VCaP (cell line): ENCODE results near the gene ALPL.
"Not testable (repeated sequence)": the region's sequence is repeated elsewhere in the genome, so short reads cannot be mapped to it uniquely, and the experiment has no call there.

Experiments
- H3K27ac ChIP-seq: fragments of 450-650 bp; 2 replicates; pipeline ENCODE4 v1.5.1; 2017
- TF ChIP-seq, protein P1 (sequence below): fragments of 450-650 bp; conservative IDR thresholded peaks from 2 replicates; pipeline ENCODE4 v1.5.1; 2017; ENCODE audit warnings: mild to moderate bottlenecking, moderate library complexity

Gene ALPL

DNA sequence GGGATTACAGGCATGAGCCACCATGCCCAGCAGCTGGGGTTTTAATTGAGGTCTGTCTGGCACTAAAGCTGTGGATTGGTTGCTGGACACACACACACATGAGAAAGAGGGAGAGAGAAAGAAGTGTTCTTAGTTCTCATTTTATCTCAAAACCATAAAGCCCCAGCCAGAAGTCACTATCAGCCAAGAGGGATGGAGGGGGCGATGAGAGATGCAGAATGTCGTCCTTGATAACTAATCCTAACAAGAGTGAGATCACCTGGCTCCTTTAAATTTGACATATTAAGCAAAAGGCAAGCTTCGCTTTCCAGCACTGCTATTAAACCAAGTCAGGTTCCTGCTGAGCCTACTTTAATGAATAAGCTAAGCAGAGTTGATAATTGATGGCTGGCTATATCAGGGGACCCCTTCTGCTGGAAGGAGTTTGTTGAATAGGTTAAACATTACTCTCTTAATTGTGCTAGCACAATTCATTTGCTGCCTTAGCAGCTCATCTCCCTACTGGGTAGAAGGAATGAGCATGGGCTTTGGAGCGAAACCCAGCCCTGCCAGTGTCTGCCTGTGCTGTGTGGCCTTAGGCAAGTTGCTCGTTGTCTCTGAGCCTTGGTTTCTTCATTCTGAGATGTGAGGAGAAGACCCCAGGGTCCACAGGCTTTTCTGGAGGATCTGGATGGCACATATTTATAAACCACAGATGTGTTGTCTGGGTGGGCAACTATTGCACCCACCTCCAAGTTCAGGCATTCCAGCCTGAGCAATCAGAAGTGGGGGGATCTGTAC is 50.8 kb downstream of the ALPL start:
- H3K27ac ChIP-seq = no peak overlapping the region
- TF ChIP-seq, protein P1, sequence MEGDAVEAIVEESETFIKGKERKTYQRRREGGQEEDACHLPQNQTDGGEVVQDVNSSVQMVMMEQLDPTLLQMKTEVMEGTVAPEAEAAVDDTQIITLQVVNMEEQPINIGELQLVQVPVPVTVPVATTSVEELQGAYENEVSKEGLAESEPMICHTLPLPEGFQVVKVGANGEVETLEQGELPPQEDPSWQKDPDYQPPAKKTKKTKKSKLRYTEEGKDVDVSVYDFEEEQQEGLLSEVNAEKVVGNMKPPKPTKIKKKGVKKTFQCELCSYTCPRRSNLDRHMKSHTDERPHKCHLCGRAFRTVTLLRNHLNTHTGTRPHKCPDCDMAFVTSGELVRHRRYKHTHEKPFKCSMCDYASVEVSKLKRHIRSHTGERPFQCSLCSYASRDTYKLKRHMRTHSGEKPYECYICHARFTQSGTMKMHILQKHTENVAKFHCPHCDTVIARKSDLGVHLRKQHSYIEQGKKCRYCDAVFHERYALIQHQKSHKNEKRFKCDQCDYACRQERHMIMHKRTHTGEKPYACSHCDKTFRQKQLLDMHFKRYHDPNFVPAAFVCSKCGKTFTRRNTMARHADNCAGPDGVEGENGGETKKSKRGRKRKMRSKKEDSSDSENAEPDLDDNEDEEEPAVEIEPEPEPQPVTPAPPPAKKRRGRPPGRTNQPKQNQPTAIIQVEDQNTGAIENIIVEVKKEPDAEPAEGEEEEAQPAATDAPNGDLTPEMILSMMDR = no peak

DNA sequence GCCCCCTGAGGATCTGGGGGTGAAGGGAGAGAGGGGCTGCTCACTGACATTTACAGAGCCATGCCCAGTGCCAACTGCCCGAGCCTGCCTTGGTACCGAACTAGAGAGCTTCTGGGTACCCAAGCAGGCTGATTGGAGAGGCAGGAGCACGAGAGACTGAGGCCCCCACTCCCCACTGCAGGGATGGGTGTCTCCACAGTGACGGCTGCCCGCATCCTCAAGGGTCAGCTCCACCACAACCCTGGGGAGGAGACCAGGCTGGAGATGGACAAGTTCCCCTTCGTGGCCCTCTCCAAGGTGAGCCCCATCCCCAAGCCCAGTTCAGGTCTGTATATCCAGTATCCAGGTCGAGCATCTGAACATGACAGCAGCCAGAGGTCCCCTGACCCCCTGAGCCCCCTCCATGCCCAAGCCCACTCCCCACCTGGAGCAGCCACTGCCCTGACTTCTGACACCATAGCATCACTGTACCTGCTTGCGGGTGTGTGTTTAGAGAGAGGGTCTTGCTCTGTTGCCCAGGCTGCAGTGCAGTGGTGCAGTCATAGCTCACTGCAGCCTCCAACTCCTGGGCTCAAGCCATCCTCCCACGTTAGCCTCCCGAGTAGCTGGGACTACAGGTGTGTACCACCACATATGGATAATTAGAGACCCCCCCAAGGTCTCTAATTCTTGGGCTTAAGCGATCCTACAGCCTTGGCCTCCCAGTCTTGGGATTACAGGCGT is 51.9 kb downstream of the ALPL start:
- no peak overlapping the region for H3K27ac ChIP-seq
- TF ChIP-seq, protein P1 = no peak

DNA sequence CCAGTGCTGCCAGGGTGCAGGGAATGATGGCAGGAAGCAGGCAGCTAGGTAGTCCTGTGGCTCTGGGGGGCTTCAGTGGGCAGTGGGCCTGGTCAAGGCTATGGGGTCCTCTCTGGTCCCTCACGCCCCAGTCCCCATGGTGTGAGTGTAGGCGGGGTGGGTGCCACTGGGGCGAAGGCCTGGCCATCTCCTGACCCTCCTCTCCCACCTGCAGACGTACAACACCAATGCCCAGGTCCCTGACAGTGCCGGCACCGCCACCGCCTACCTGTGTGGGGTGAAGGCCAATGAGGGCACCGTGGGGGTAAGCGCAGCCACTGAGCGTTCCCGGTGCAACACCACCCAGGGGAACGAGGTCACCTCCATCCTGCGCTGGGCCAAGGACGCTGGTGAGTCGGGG is 53.7 kb downstream of the ALPL start:
- TF ChIP-seq, protein P1 = no peak
- H3K27ac ChIP-seq = no peak overlapping the region

DNA sequence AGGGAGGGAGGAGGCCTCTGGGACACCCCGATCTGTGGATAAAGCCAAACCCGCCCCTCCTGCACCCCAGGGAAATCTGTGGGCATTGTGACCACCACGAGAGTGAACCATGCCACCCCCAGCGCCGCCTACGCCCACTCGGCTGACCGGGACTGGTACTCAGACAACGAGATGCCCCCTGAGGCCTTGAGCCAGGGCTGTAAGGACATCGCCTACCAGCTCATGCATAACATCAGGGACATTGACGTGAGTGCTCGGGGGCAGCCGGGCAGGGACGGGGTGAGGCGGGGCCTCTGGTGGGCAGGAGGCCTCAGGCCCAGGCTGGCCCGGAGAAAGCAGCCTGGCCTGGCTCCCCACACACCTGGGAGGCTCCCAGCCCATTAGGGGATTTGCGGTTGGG is 54.7 kb downstream of the ALPL start:
- no peak overlapping the region for H3K27ac ChIP-seq
- TF ChIP-seq, protein P1 = no peak

DNA sequence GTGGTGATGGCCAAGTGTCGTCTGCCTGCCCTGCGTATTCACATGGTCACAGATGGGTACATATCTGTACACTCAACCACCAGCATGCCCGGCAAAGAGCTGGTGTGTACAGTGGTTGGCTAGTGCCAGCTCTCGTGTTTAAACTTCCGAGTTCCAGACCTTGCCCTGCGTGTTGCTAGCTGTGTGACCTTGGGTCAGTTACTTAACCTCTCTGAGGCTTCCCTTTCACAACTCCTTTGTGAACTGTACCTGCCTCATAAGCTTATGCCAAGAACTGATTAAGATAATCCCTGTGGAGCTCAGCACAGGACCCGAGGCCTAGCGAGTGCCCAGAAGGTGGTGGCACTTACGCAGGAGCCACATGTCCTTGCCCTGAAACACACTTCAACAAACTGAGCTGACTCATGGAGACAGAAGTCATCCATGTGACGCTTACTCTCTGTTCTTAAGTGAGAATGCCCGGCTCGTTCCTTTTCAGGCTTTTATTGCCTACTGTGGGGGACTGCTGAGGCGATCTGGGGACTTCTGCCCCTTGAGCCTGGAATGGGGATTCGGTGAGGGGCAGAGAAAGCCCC is 55.4 kb downstream of the ALPL start:
- TF ChIP-seq, protein P1 = no peak
- no peak overlapping the region for H3K27ac ChIP-seq

DNA sequence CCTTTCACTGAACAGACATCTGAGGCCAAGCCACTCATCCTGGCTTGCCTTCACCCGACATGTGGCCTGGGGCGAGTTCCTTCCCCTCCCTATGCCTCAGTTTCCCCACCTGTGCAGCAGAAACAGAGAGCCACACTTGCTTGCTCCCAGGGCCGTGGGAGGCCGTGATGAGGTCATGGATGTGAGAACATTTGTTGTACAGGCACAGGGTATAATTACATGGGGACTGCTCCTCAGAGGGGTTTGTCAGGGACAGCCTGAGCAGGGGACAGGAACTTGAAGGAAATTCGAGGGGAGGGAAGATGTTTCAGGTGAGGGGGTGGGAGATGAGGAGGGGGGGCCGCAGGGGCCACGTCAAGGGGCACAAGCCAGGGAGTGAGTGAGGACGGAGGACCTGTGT is 56.1 kb downstream of the ALPL start:
- no peak overlapping the region for H3K27ac ChIP-seq
- TF ChIP-seq, protein P1 = no peak

DNA sequence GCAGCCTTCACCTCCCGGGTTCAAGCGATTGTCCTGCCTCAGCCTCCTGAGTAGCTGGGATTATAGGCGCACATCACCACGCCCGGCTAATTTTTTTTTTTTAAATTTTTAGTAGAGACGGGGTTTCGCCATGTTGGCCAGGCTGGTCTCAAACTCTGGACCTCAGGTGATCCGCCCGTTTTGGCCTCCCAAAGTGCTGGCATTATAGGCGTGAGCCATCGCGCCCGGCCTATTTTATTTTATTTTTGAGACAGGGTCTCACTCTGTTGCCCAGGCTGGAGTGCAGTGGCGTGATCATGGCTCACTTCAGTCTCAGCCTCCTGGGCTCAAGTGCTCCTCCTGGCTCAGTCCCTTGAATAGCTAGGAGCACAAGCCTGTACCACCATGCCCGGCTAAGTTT is 57.1 kb downstream of the ALPL start:
- H3K27ac ChIP-seq = not testable (repeated sequence)
